WI38 (cell line): ENCODE data around the gene ULBP3.

Experiments
- H3K4me3 ChIP-seq: 2 replicates; pipeline ENCODE4 v1.5.1; 2011; ENCODE audit warnings: low read depth, mild to moderate bottlenecking, control low read depth, low read length
- CTCF ChIP-seq: IDR thresholded peaks from 2 replicates; pipeline ENCODE4 v1.5.1; 2012; ENCODE audit warnings: low read depth, mild to moderate bottlenecking, control low read depth, low read length

Gene ULBP3

GRCh38 chr6:150088481-150089154 is 19.7 kb upstream of the ULBP3 start:
- no peak overlapping the region for H3K4me3 ChIP-seq
- TF ChIP-seq CTCF: no peak

- no peak overlapping the region for H3K4me3 ChIP-seq
- TF ChIP-seq CTCF: no peak
Measured at GRCh38 chr6:150087336-150087735, 18.4 kb upstream of the ULBP3 start.

GRCh38 chr6:150086026-150086425 is 17.1 kb upstream of the ULBP3 start:
- no peak for TF ChIP-seq CTCF
- H3K4me3 ChIP-seq: no peak overlapping the region

GRCh38 chr6:150084426-150084825 is 15.5 kb upstream of the ULBP3 start:
- H3K4me3 ChIP-seq: no peak overlapping the region
- TF ChIP-seq CTCF: no peak

GRCh38 chr6:150083839-150084238 is 14.9 kb upstream of the ULBP3 start:
- H3K4me3 ChIP-seq: no peak overlapping the region
- TF ChIP-seq CTCF: no peak

- no peak for TF ChIP-seq CTCF
- no peak overlapping the region for H3K4me3 ChIP-seq
Measured at GRCh38 chr6:150081702-150082101, 12.8 kb upstream of the ULBP3 start.

GRCh38 chr6:150079604-150080003 is 10.7 kb upstream of the ULBP3 start:
- no peak overlapping the region for H3K4me3 ChIP-seq
- no peak for TF ChIP-seq CTCF
